Stimulated activated CD4-positive, alpha-beta T cell treated with anti-CD3 and anti-CD28 coated beads, TNF-alpha, amount 100 ng/mL, for 24 hours (primary cell): Measurements from ENCODE around the gene LTN1.
A peak's percentile ranks its signal among the peaks of the same experiment; 100 is the strongest.

Experiments
- DNase-seq, 3 experiments: peaks; one replicate each; pipeline ENCODE4 v3.0.0-alpha.2; 2020; ENCODE audit warnings: low read depth in 3 of 3

The LTN1 gene

DNA sequence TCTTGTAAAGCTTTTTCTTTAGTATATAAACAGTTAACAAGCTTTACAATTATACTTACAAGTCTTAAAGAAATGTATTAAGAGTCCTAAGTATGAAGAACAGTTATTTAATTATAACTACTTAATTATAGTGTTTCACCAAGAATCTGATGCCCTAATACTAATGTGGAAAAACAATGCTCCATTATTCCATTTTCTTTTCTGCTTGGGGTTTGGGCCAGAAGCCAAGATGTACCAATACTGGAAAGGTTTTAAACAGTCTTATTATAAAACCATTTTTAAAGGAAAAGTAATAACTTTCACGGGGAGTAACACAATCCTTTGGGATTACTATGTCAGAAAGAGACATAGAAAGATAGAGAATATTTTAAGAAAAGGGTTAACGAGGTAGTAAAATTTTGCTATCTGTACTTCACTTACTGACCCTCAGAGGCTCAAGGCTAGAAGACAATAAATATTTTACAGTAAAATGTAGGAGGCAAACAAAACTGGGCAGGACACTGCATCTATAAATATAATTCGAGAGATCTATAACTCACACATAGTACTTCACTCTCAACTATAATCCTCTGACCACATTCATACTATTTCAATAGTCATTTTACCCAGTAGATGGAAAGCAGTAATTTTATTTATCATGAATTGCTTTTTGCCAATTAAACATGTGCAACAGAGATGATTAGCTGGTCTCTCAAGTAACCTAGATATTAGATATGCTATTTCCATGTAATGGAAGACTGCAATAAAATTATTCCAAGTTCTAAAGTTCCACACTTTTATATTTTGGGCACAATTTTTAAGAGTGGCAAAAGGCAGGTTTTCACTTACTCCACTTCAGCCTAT is 63.9 kb downstream of the LTN1 start:
- DNase-seq = no peak

DNA sequence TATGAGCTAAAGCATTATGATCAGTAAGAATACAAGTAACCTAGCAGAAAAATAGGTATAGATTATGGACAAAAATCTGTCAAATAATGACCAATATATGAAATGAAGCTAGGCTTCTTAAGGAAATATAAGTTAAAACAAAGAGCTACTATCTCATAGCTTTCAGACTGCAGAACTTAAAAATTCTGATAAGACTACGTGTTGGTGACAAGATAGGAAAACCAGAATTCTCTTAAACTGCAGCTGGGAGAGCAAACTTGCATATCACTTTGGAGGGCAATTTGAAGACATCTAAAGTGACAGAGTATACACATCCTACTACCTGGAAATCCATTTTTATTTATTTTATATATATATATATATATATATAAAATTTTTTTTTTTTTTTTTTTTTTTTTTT is 65.5 kb downstream of the LTN1 start:
- DNase-seq = no peak

DNA sequence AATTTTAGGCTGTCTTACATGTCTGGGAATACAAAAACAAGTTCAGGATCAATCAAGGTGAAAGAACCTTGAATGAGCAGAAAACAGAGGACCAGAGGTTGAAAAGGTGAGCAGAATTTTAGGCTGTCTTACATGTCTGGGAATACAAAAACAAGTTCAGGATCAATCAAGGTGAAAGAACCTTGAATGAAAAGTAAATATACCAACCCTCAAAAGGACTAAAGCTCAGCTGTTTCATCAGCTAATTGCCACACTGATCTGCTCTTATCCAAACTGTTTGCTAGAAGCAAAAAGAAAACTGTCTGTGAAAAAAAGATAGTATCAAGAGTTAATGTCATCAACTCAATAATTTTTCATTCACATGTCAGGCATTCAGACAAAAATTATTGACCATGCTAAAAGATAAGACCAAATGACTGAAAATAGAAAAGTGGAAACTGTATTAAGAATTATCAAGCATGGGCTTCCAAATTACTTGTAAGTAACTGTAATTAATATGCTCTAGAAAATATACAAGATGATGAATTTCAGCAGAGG is 69.2 kb downstream of the LTN1 start:
- no peak for DNase-seq

DNA sequence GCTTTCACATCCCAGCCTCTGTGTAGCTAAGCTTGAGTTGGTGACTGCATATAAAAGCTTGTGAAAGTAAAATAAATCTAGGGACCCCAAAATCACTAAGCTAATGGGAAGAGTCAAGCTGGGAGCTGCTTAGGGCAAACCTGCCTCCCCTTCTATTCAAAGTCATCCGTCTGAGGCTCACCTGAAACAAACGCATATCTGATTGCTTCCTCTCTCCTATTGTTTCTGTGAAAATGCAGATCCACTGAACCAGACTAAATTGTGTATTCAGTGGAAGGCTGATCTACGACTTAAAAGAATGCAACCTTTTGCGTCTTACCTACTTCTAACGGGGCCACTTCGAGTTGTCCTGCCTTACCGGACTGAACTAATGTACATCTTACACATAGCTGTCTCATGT is 70.3 kb downstream of the LTN1 start:
- no peak for DNase-seq

DNA sequence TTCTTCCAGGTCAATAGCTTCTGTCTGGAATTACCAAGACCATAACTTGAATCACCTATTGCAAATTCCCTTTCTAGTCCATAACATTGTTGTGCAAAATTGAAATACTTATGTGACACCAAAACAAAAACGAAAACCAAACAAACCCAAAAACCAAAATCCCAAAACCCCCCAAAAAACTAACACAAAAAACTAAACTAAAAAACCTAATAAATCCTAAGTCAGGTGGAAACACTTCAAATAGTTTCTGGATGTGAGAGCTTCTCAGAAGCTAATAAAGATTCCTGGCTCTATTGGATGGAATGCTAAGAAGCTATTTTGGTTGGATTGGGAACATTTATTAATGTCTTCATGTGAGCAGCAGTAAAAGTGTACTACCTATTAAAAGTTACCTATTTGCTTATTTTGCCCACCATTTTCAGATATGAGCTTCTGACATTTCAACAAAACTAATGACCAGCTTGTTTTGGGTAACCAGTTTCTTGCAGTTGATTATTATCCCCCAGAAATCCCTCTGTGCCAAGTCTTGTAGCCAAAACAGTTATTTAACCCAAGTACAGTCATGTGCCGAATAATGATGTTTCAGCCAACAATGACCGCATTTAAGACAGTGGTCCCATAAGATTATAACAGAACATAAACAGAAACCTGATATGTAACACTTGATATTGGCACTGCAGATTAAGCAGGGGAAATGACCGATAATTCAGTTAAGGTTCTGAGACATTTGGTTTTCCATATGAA is 76.4 kb downstream of the LTN1 start:
- no peak for DNase-seq

DNA sequence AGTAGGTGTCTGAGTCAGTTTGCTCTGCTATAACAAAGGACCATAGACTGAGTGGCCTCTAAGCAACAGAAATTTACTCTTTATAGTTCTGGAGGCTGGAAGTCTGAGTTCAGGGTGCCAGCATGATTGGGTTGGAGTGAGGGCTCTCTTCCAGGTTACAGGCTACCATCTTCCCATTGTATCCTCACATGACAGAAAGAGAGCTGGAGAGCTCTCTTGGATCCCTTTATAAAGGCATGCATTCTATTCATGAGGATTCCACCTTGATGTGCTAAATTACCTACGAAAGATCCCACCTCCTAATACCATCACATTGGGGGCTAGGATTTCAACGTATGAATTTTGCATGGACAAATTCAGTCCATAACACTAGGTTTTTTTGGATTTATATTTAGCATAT is 79.6 kb downstream of the LTN1 start:
- no peak for DNase-seq

DNA sequence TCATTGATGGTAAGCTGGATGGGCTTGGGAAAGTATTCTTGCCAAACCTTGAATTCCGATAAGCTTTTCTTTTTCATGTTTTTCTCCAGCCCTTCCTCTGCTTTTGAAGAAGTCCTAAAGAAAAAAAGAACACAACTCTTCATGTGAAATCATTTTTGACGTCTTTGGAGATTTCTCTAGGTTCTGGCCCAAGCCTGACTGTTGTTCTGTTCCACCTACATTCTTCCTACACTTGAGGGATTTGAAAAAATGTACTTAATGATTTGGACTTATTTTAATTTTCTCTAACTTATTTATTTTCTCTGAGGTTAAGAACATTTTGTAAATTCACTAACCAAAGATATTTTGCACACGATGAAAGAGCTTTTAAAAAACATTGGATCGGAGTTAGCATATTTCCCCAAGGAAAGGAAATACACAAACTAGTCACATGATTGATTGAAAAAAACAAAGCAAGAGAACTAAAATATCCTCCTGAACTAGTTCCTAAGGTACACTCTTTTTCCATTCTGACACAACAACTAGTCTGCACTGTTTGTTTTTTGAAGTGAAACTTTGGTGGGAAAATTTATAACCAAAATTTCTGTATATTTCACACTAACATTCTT is 82.3 kb downstream of the LTN1 start:
- no peak for DNase-seq

DNA sequence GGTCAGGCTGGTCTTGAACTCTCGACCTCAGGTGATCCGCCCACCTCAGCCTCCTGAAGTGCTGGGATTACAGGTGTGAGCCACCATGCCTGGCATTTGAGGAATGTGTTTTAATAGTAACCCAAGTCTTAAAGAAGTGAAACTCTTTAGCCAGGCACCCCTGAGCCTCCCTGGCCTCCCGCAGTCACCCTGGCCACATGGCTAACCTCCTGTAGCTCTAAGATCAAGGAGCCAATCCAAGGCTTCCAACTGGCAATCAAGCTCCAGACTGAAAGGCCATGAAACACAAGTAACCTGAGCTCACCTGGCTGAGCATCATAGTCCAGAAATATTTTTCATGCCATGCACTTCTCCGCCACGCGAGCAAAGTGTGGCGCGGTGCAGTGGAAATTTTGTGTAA is 84.3 kb downstream of the LTN1 start:
- DNase-seq = no peak

DNA sequence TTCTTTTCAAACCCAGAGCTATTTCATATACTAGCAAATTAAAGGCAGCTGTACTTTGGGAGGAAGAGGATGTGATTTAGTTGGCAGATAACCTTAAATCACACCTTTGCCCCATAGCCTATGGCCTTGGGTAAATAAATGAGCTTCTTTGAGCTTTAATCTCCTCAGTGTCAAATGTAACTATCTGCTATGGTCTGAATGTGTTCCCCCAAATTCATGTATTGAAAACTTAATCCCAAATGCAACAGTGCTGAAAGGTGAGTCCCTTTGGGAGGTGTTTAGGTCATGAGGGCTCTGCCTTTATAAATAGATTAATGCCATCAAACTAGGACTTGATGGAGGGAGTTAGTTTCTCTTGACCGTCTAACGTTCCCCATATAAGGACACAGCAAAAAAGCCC is 85.8 kb downstream of the LTN1 start:
- no peak for DNase-seq

DNA sequence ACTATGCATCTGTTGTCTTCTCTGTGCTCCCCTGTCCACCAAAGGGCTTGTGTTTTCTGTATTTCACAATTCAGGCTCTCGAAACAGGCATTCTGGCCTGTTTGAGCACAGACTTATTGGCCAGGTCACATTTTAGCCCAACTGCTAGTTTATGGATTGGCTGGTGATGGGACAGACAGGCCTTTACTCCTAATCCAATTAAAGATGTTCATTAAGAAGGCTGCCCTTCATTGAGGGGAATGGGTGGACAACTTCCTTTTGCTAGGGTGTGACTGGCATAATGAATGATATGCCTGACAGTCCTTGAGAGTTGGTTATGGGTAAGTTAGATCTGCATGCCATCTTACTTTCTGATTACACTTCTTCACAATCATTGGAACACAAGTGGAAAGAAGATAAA is 86.4 kb downstream of the LTN1 start:
- DNase-seq = no peak

DNA sequence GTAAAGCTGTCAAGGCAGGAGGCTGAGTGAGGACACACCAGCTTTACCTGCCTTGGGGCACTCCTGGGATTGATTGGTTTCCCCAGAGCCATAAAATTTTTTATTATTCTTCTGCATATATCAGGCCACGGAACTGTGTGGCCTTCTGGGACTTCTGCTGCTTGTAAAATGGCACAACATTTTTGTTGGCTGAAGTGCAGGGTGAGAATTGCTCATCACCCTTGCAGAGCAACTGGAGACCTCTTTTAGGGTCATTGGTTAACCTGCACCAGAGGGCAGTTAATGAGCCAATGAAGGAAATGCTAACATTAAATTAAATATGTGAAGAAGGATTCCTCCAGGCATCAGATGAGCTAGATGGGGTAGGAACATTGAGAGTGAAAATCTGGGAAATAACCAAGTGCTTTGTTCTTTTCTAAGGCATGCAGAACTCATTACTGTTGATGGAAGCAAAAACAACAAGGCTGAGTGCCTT is 87.7 kb downstream of the LTN1 start:
- DNase-seq = no peak

DNA sequence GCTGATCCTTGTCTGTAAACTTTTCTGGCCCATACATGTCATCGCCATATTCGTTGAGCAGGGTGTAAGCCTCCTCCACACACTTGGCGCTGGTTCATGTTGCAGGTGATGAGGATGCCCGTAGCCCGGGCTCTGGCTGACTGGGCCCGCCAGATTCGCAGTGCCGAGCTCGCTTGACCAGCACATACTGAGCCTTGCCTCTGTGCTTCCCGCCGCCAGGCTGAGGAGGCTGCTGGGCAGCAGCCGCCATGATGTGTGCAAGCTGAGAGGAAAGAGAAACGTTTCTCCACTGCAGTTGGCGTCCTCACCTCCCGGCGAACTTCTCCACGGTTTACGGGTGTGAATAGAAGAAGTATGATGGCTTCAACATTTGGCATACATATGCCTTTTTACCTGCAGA is 89.2 kb downstream of the LTN1 start:
- no peak for DNase-seq

DNA sequence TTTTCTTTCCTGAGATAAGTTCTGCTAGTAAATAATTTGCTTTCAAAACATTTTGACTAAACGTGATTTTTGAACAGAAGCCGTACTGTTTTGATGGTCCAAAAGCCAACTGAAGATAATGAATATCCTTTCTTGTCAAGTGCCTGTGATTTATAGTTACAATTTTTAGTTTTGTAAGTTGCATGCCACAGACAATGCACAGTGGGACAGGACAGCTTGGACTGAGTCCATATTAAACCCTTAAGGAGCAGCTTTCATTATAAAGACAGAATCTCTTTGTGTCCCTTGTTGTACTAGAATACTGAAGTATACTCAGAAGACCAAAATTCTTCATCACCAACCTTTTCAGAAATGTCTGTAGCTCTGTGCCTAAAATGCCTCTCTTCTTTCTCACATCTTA is 92.2 kb downstream of the LTN1 start:
- DNase-seq = no peak

DNA sequence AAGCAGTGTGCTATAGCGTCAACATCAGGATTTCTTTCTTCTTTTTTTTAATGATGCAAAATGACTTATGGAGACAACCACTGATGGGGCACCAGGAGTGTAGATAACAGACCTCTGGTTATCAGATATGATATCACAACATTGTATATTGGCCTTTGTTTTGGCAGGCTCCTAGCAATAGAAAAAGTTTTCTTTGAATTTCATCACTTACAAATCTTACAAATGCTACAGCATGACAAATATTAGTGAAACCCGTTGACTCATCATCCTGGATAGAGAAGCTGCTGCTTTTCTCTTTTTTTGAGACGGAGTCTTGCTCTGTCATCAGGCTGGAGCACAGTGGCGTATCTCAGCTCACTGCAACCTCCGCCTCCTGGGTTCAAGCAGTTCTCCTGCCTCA is 92.9 kb downstream of the LTN1 start:
- DNase-seq = no peak

DNA sequence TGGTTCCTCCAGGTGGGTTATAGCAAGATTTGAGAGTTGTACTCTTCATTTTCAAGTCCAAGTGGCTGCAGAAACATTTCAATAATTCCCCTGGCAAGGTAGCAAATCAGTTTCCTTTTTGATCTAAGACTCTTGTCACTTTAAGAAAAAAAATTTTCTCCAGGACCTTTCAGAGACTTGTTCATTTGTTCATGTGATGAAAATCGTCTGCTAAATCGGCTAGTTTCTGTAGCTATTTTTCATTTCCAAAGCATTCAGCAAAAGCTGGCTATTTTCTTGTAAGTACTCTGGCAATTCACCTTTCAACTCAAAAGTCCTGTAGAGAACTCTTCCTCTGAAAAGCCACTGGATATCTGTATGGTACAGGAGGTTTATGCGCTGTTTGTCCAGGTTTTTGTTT is 93.5 kb downstream of the LTN1 start:
- no peak for DNase-seq

DNA sequence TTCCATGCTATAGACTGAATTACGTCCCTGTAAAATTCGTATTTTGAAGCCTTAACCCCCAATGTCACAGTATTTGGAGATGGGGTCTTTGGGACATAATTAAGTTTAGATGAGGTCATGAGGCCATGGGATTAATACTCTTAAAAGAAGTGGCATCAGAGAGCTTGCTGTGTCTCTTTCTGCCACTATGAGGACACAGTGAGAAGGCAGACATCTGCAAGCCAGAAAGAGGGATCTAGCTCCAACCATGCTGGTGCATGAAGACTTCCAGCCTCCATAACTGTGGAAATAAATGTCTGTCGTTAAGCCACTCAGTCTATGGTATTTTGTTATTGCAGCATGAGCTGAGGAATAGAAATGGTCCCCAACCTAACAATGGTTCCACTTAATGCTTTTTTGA is 99.0 kb downstream of the LTN1 start:
- no peak for DNase-seq

DNA sequence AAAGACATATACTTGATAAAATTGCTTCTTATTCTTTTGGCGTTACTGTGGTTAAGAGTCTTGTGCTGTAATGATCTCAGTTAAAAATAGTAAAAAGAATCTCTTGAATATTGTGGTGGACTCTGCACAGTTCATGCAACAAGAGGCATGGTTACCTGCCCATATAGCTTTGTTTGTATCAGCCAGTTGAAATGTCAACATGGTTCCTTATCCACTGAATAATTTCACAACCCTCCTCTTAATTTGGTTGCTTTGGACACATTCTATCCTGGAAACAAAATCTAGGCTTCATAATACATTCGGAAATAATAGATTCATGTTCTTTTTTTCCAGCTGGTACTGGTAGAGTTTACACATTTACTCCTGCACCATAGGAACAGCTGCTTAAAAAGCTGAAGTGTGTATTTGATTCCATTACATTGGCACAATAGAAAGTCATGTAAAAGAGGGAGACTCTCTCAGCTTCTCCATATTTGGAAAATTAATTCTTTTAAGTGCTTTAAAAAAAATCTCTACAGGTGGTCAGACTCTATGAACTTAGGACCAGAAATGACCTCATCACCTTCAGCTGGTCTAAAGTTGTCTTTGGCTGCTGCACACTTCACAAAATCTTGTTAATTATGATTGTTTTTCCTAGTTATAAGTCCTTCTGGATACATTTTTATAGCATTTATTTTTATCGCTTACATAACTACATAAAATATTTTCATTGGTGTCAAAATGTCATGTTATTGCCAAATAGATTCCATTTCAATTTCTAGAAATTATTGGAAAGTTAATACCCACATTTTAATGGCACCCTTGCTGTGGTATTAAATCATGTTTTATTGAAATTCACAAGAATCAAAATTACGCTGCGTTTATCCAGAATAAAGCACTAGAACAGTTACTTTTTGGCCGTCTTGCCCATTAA is 100.2 kb downstream of the LTN1 start:
- no peak for DNase-seq

DNA sequence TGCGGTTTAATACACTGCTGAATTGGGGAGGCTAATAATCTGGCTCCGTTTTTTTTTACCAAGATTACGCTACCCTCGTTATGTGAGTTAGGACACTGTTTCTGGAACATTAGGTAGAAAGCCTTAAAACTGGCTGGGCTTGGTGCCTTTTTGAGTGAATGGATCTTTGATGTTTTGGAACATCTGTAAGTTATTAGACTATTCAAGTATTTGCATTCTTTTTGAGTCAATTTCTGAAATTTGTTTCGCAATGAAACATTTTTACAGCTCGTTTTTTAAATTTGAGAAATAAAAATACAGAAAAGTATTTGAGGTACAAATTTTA is 106.9 kb downstream of the LTN1 start:
- no peak for DNase-seq

DNA sequence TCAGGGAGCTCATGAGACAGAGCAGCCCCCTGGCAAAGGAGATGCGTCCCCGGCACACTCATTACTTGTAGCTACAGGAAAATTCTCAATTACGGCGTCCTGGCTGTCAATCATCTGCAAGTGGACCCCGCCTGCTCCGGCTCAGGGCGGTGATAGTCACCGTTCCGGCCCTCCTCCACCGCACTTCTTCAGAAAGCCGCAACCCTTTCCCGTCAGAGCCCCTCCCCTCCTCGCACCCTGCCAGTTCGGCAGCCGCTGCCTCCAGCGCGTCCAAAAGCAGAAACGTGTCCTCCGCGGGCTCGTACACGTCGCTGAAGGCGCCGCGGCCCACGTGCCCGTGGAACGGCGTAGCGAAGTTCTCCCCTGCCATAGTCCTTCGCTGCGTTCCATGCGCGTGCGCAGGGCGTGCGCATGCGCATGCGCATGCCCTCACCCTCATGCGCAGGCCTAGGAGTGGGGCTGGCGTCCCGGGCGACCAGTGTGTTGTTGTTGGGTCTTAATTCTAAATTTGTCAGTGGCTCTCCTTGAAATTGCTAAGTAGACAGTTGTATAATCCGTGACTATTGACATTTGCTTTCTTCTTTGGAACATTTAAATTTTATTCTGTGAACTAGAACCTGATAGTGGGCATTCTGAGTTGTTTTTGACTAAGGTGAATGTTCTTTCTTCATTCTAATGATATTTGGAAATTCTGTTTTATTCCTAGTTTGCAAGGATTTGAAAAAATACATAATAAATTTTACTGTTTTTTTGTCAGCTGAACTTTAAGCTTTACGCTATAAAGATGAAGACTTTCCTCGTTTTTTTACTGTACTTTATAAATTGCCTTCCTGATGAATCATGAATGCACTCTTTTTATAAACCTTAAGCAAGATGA is 107.5 kb downstream of the LTN1 start:
- peak; percentile 81 to 92 (median 87) for DNase-seq

DNA sequence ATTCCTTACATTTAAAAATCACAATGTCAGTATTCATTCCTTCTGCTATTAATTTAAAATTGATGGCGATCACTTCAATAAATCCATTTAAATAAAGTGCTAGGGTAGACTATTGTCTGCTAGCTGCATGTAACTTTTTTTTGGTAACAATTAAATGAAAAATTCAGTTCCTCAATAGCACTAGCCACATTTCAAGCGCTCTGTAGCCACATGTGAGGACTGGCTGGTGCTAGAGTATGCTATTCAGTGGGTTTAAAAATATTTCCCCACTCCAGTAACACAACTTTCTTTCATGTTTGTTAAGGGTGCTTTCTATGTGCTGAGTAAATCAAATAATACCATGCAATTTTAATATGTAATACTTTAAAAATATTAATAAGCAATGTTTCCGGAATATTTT is 108.2 kb downstream of the LTN1 start:
- no peak for DNase-seq

DNA sequence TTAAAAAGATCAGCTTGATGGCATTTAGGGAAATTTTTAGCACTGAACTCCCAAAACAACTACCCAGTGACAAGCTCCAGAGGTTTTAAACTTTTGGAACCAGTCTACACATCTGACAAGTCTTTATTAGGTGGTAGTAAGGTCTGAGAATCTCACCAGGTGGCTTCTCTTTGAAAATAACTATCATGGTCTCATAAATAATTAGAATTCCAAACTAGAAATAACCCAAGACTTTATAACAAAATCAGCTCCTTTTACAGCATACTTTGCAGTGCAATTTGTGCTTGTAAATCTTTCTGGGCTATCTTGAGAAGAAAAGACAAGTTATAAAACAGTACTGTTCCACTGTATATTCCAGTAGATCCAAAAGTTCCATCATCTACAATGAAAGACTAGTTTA is 108.7 kb downstream of the LTN1 start:
- DNase-seq = no peak
